Hepatocyte (in vitro differentiated cells): ENCODE data around the gene SEC61A1.

Source experiments
- CTCF ChIP-seq: fragments of 200-600 bp; sonication (generic); IDR thresholded peaks from 2 replicates; pipeline ENCODE4 v1.5.1; 2016; ENCODE audit warnings: antibody characterized with exemption, mild to moderate bottlenecking; ENCODE audit not compliant: poor library complexity
- EZH2 ChIP-seq: fragments of 200-600 bp; sonication (generic); IDR thresholded peaks from 2 replicates; pipeline ENCODE4 v1.6.1; 2016; ENCODE audit warnings: antibody characterized with exemption, mild to moderate bottlenecking, borderline replicate concordance
- EZH2phosphoT487 ChIP-seq: fragments of 200-600 bp; sonication (generic); IDR thresholded peaks from one replicate; pipeline ENCODE4 v1.6.1; 2018; ENCODE audit warnings: antibody characterized with exemption, mild to moderate bottlenecking, low read depth, moderate library complexity; ENCODE audit not compliant: unreplicated experiment, severe bottlenecking

- TF ChIP-seq EZH2 (no peak), CTCF (no peak), EZH2phosphoT487 (no peak)
Observed at GRCh38 chr3:128113817-128114794, 61.9 kb downstream of the SEC61A1 start.
